NCI-H2196 treated with DMSO at 0.1 percent for 48 hours (cell line): ENCODE measurements around the gene ZNF30.
A peak's percentile ranks its signal among the peaks of the same experiment; 100 is the strongest.
"Not testable (repeated sequence)": the region's sequence is repeated elsewhere in the genome, so short reads cannot be mapped to it uniquely, and the experiment has no call there.

Experiments
- DNase-seq: peaks from one replicate; lab custom pipeline; 2025; ENCODE audit not compliant: unreplicated experiment; lab: John Stamatoyannopoulos, UW

ZNF30 gene

DNA sequence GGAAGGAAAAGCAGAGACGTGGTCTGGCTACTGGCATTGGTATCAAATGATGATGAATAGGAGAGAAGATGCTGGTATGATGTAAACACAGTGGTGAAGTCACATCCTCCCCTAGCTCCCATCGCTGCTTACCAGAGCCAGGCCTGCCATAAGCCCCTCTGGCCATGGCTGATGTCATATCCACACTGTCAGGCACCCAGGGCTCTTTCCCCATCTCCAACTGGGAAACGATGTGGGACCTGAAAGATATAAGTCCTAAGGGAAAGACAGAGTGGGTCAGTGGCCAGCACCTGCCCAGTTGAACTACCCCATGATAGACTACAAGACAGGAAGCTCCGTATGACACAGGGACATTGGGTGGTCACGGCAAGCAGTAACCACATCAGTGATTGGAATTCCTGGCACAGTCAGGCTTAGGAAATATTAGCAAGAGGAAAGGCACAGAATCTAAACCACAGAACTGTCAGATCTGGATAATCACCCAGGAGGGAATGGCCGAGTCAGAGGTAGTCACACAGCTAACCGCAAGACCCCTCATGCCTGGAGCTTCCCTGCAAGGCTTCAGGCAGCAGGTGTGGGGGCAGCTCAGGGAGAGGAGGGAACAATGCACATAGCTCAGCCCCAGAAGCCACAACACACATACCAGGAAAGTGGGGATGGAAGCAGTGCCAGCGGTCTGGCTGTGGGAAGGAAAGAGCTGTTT is 33.6 kb downstream of the ZNF30 start:
- DNase-seq: no peak

DNA sequence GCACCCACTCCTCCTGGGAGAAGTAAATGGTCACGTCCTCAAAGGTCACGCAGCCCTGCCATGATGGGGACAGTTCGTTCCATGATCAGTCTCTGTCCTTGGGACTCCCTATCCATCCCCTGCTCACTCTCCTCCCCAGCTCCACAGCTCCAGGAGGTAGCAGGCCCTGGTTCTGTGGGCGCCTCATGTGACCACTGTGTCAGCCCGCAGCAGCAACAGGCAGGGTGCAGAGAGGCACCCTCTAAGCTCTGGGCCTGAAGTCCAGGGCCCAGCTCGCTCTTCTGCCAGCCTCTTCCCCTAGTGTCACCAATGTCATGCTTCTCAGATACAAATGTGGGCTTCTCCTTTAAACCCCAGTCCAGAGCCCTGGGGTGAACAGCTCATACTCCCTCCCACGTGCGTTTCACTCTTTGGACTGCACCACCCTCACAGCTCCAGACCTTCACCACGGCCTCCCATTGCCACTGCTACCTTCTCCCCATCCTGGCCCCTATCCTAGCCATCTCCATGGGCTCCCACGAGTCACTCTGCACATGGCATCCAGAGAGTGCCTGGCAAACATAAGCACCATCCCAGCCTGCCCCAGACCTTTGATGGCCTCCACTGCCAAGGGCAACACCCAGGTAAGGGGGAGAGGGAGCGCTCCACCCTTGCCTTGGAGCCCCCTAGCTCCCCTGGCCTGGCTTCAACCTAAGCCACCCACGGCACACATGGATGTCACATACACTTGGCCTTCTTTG is 34.4 kb downstream of the ZNF30 start:
- no peak for DNase-seq

DNA sequence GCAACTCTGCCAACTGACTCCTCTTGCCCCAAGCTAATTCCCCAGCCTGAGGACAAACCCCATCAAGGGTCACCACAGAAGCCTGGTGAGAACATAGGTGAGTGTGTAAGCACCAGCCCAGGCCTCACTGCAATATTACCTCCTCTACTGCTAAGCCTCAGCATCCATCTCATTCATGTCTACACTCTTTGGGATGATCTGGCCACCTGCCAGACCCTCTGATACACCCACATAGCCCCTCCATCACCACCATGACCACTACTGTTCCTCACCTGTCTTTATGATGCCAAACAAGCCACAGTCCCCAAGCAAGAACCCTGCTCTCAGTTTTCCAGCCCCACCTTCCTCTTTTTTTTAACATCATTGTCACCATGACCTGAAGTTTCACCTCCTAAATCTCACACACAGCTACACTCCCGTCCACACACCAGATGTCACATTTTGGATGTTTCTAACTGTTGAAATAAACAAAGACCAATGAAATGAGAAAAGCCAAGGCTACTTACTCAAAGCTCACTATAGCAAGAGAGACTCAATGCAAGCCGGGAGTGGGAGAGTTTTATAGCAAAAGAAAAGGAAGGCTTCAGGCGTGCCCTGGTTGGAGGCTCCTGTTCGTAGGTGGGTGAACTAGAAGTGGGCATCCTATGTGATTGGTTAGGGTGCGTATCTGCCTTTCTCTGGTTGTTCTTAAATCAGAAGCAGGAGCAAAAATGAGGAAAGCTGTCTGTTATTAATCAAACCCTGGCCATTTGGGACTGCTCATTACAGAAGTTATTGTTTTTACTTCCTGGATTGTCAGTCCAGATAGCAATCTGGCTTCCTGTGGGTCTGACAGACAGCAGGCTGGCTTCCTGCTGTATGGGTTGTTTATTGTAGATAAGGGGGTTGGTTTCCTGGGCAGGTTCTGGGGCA is 35.3 kb downstream of the ZNF30 start:
- DNase-seq: no peak

DNA sequence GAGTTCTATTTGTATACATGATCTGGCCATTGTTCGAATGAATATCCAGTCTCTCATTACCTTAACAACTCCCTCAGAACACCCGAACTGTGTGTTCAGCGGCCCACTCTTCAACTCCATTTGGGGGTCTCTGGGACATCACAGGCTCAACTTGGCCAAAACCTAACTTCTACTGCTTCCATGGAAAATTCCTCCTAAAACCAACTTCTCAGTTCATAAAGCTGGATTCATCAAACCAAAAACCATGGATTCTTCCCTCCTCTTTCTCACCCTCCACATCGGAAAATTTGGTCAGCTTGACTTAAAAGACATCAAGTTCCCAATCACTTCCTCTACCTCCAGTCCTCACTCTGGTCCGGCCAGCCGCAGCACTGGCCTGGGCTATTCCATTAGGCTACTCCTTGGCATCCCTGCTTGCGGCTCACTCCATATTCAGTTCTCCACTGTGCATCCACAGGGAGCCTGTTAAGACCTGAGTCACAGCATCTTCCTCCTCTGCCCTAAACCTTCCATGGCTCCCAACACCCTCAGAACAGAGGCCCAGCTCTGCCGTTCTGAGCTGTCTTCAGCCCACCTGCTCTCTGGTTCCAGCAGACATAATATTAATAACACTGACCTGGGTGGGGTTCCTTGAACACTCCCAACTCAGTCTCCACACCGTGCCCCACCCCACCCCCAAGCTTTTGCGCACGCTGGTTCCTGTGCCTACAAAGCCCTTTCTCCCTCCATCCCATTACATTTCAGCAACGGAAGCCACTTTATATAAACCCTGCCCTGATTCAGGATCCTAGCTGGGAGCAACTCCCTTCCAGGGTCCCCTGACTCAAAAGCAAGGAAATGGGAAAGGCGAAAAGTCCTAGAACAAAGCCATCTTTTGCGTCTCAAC is 36.2 kb downstream of the ZNF30 start:
- DNase-seq: no peak

DNA sequence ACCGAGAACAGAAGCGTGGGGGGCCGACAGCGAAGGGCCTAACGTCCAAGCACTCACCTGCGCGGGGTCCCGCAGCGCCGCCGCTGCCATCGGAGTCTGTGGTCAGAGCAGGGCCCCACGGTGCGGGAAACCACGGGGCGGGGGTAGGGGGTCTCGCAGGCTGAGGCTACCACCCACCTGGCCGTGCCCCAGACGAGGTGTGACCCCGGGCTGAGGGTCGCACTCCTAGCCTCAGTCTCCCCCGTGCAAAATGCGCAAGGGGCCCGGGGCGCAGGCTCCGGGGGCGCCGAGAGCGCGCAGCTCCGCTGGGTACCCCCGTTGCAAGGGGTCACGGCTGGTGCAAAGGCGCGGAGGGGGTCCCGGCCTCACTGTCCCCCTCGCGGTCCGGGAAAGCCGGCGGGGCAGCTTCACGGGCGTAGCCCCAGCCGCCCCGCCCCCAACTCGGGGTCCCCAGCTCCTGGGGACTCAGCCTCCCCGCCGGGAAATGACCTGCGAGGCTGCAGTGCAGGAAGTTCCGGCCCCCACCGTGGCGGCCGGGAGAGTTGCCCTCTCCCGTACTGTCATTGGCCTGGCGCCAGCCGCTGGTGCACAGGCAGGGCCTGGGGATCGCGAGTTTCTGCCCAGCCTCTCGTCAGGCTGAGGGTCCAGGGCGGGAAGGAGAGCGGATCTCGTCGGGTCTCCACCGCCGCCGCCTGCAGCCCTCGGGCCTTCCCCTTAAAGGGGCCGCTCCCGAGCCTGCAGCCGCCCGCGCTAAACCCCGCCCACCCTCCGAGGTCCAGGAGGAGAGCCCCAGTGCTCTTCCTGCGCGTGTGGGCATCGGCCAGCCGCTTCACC is 37.1 kb downstream of the ZNF30 start, which contains the start of gene ZNF792:
ZNF792 (minus strand) TSS at position 657 of the 834 bp plus-strand sequence; CDS start at position 90, 567 bp downstream.
- DNase-seq: peak; percentile 34

DNA sequence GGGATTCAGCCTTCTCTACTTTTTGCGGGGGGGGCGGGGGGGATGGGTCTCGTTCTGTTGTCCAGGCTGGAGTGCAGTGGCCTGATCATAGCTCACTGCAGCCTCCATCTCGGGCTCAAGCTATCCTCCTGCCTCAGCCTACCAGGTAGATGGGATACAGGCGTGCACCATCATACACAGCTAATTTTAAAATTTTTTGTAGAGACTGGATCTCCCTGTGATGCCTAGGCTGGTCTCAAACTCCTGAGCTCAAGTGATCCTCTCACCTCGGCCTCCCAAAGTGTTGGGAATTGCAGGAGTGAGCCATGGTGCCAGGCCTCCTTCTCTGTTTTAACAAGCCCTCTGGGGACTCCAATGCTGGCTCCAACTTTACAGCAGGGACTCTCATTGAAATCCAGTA is 37.9 kb downstream of the ZNF30 start:
- no peak for DNase-seq

DNA sequence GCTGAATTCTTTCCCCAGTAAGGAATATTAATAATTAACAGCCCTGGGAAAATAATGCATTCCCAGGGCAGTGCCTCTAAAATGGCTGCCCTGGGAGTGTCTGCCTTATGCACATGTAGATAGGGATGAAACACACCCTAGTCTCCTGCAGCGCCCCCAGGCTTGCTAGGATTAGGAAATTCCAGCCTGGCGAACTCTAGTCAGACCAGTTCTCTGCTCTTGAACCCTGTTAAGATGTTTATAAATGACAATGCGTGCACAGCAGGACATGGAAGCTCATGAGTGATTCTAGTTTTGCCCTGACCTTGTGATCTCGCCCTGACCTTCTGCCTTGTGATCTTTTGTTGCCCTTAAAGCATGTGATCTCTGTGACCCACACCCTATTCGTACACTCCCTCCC is 38.8 kb downstream of the ZNF30 start:
- DNase-seq: not testable (repeated sequence)

DNA sequence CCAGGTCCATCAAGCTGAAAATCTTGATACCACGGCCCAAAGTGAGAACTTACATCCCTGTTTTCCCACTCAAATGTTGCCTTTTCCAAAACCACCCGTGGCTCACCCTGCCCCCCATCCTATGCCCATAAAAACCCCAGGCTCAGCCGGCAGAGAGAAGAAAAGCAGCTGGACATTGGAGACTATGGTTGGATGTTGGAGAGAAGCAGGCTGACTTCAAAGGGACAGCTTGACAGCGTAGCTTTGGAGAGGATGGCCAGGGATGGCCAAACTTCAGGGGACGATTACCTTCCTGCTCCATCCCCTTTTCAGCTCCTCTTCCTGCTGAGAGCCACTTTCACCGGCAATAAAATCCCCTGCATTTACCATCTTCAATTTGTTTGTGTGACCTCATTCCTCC is 40.8 kb downstream of the ZNF30 start:
- no peak for DNase-seq

DNA sequence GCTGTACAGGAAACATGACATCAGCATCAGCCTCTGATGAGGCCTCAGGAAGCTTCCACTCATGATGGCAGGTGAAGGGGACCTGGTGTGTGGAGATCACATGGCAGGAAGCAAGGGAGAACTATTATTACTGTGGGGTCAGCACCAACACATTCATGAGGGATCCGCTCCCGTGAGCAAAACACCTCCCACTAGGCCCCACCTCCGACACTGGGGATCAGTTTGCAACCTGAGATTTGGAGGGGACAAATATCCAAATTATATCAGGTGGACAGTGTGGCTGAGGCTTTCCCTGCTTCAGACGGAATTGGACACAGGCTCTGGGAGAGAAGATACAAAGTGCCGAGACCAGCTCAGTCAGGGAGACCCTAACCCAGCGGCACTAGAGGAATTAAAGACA is 43.0 kb downstream of the ZNF30 start:
- no peak for DNase-seq

DNA sequence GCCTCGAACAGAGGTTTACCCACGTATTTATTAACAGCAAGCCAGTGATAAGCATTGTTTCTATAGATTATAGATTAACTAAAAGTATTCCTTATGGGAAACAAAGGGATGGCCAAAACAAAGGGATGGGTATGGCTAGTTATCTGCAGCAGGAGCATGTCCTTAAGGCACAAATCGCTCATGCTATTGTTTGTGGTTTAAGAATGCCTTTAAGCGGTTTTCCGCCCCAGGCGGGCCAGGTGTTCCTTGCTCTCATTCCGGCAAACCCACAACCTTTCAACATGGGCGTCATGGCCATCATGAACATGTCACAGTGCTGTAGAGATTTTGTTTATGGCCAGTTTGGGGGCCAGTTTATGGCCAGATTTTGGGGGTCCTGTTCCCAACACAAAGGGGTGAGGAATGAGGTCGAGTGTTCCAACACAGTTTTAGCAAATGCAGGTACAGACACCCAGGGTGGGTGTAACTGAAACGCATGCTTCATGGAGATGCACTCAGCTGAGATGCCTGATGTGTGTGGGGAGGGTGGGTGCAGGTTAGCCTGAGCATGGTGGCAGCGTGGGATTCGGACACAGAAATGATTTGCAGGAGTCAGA is 43.6 kb downstream of the ZNF30 start:
- DNase-seq: not testable (repeated sequence)

DNA sequence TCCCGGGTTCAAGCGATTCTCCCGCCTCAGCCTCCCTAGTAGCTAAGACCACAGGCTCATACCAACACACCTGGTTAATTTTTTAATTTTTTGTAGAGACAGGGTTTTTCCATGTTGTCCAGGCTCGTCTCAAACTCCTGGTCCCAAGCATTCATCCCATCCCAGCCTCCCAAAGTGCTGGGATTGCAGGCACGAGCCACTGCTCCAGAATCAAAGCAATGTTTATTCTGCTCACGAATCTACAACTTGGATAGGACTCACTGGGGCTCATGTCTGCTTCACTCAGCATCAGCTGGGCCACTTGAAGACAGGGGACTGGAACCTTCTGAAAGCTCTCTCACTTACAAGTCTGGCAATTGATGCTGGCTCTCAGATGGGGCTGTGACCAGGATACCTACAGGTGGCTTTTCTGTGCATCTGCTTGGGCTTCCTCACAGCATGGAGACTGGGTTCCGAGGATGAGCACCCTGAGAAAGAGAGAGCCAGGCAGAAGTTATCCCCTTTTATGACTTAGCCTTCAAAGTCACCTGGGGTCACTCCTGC is 45.5 kb downstream of the ZNF30 start:
- no peak for DNase-seq

DNA sequence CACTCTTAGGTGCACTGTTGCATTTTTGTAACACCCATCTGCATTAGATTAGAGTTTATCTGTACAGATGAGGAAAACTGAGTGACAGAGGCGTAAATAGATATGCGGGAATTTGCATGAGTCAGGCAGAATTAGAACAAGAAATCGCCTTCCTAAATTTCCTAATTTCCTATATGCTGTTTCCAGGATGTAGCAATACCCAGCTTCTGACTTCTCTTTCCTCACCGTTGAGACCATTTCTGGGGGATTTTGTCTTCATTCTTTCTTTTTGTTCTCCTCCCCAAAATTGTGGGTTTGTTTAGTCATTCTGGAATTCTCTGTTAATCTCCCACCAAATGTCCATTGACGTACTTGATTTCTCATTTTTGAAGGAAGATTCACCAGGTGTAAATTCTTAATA is 47.9 kb downstream of the ZNF30 start:
- DNase-seq: no peak

DNA sequence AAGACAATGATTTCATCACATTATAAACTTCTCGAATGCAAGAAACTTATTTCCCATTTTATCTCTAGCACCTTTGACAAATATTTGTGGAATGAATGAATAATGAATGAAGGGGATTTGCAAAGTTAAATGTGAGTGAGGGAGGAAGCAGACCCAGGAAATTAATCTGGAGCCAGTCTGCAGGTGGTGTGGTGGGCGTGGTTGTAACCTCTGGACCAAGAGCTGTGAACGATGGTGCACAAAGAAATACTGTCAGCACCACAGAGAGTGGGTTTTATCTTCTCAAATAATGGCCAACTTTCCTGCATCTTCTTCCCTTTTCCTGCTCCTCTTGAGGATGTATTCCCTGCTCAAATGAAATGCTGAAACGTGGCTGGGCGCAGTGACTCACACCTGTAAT is 48.4 kb downstream of the ZNF30 start:
- DNase-seq: no peak

DNA sequence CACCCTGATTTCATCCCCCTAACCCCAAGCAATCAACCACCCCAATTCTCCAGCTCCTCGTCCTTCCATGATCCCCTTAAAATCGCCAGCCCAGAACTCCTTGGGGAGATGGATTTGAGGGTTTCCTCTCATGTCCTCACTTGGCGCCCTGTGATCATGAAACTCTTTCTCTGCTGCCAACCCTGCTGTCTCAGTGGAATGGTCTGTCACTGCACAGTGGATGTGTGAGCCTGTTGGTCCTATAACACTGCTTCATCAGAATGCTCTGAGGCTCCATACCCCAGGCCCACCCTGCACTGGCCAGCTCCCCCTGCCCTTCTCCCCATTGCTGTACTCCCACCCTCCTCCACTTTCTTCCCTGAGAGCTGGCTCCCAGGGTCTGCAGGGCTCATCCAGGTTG is 49.9 kb downstream of the ZNF30 start:
- no peak for DNase-seq

DNA sequence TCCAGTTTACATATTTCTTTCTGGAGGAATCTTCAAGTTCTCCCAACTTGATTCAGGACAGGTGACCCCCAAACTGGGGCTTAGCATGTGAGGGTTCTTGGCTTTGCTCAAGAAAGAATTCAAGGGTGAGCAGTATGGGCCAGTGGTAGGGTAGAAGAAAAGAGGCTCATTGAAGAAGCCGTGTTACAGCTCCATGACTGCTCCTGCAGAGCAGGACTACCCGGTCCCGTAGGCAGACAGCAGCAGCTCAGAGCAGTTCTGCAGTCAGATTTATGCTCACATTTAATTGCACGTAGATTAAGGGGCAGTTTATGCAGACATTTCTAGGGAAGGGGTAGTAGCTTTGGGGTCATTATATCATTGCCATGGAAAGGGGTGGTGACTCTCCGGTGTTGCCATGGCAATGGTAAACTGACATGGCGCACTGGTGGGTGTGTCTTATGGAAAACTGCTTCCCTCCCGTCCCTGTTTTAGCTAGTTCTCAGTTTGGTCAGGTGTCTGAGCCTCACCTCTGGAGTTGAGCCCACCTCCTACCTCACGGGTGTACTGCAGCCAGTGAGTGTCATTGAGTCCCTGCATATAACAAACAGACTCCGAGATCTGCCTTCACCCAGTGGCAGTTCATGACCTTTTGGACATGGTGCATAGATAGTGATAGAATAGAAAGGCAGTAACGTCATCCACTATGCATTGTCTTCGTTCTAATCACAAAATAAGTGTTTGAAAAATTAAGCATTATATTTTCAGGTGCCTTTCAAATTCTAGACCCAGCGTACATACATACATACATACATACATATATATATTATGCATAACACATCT is 53.3 kb downstream of the ZNF30 start:
- no peak for DNase-seq

DNA sequence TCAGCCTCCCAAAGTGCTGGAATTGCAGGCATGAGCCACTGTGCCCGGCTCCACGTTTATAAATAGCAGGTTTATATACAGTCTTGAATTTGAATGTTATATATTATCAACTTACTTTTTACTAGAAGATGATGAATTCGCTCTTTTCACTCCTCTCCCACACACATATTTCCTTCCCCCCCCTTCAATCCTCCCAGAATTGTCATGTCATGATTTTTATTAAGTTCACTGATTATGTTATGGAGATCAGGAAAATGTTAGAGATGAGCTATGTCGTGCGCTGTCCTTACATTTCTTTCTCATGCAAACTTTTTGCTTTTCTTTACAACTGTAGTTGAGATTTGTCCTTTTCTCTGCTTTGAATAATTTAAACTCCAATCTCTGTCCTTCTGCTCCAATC is 55.6 kb downstream of the ZNF30 start:
- no peak for DNase-seq

DNA sequence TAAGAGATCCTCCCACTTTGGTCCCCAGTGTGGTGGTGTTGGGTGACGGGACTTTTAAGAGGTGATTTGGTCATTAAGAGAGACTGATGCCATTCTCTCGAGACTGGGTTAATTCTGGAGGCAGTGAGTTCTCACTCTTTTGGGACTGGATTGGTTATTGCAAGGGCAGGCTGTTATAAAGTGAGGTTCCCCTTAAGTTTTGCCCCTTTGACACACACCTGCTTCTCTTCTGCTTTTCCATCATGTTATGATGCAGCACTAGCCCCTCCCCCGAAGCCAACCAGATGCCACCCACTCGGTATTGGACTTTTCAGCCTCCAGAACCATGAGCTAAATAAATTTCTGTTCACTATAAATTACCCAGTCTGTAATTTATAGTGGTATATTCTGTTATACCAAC is 57.1 kb downstream of the ZNF30 start:
- DNase-seq: no peak

DNA sequence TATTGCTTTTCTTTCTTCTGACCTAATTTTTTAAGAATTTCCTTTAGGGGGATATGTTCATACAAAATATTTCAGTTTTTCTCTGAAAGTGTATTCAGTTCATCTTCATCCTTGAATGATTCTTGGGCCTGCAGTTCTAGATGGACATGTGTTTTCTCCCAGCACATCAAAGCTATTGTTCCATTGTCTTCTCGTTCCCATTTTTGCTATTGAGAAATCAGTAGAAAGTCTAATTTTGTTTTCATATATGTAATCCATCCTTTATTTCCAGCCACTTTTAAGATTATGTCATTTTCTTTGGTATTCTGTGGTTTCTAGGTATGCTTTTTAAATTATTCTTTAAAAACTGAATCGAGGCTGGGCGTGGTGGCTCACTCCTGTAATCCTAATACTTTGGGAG is 57.6 kb downstream of the ZNF30 start:
- DNase-seq: no peak
